HG03045 (cell line): Measurements from ENCODE around the gene KRT3.

Source experiments
- ATAC-seq: cut with Tn5 transposase; IDR thresholded peaks from one replicate; pipeline ENCODE4 v1.9.1; 2021; ENCODE audit warnings: mild to moderate bottlenecking, moderate library complexity; ENCODE audit not compliant: unreplicated experiment

The KRT3 gene

GRCh38 chr12:52814710-52815155 is 18.8 kb upstream of the KRT3 start:
- no peak for ATAC-seq

GRCh38 chr12:52813885-52814709 is 18.2 kb upstream of the KRT3 start, which contains the start of gene KRT4:
Gene KRT4, minus strand, starts transcription at chr12:52814116. Its CDS starts 58 bp downstream, at chr12:52814058.
- ATAC-seq, result no peak

GRCh38 chr12:52813203-52813819 is 17.4 kb upstream of the KRT3 start:
- no peak for ATAC-seq

GRCh38 chr12:52812749-52813148 is 16.8 kb upstream of the KRT3 start:
- no peak for ATAC-seq

- no peak for ATAC-seq
Measured at GRCh38 chr12:52812073-52812400, 16.1 kb upstream of the KRT3 start.

- ATAC-seq, result no peak
Measured at GRCh38 chr12:52811191-52812072, 15.5 kb upstream of the KRT3 start.

- no peak for ATAC-seq
Measured at GRCh38 chr12:52810554-52810953, 14.6 kb upstream of the KRT3 start.

GRCh38 chr12:52809166-52809565 is 13.2 kb upstream of the KRT3 start:
- ATAC-seq, result no peak

- ATAC-seq, result no peak
Measured at GRCh38 chr12:52808573-52809160, 12.8 kb upstream of the KRT3 start.

- no peak for ATAC-seq
Measured at GRCh38 chr12:52807544-52808470, 11.9 kb upstream of the KRT3 start.

- no peak for ATAC-seq
Measured at GRCh38 chr12:52806821-52807543, 11.1 kb upstream of the KRT3 start.

GRCh38 chr12:52806169-52806811 is 10.4 kb upstream of the KRT3 start:
- no peak for ATAC-seq

GRCh38 chr12:52805739-52806138 is 9.8 kb upstream of the KRT3 start:
- no peak for ATAC-seq

GRCh38 chr12:52805000-52805399 is 9.1 kb upstream of the KRT3 start:
- ATAC-seq, result no peak

GRCh38 chr12:52802442-52802841 is 6.5 kb upstream of the KRT3 start:
- ATAC-seq, result no peak

GRCh38 chr12:52801773-52802172 is 5.9 kb upstream of the KRT3 start:
- ATAC-seq, result no peak

GRCh38 chr12:52800259-52800917 is 4.5 kb upstream of the KRT3 start:
- no peak for ATAC-seq

GRCh38 chr12:52799505-52800211 is 3.7 kb upstream of the KRT3 start:
- ATAC-seq, result no peak
